IPS DF 4.7 (cell line): Measurements from ENCODE around the gene CPNE2.

Source experiments
- DNase-seq: peaks from one replicate; pipeline ENCODE4 v3.0.0-alpha.2; 2013; ENCODE audit warnings: low spot score; ENCODE audit errors: extremely low read depth

Gene CPNE2

GRCh38 chr16:57144027-57144426 lies 51.6 kb downstream of the CPNE2 start:
- no peak for DNase-seq

GRCh38 chr16:57145046-57146021 lies 53.0 kb downstream of the CPNE2 start:
- no peak for DNase-seq

DNA sequence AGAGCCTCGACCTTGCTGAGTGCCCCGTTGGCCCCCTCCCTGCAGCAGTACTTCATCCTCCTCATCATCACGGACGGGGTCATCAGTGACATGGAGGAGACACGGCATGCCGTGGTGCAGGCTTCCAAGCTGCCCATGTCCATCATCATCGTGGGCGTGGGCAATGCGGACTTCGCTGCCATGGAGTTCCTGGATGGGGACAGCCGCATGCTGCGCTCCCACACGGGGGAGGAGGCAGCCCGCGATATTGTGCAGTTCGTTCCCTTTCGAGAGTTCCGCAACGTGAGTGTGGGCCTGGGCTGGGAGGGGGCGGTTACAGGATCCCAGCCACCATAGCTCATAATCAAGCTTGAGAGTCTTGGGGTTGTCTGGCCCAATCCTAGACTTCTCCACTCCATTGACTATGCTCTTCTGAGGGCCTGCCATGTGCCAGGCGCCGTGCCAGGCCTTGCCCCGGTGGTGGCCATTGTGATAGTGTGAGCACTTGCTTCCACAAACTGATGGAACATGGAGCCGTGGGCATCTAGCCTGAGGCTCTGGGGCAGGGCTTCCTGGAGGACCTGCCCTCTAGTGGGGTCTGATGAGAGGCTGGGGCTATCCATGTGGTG lies 53.8 kb downstream of the CPNE2 start:
- no peak for DNase-seq

GRCh38 chr16:57146735-57147134 lies 54.4 kb downstream of the CPNE2 start:
- DNase-seq, result no peak

DNA sequence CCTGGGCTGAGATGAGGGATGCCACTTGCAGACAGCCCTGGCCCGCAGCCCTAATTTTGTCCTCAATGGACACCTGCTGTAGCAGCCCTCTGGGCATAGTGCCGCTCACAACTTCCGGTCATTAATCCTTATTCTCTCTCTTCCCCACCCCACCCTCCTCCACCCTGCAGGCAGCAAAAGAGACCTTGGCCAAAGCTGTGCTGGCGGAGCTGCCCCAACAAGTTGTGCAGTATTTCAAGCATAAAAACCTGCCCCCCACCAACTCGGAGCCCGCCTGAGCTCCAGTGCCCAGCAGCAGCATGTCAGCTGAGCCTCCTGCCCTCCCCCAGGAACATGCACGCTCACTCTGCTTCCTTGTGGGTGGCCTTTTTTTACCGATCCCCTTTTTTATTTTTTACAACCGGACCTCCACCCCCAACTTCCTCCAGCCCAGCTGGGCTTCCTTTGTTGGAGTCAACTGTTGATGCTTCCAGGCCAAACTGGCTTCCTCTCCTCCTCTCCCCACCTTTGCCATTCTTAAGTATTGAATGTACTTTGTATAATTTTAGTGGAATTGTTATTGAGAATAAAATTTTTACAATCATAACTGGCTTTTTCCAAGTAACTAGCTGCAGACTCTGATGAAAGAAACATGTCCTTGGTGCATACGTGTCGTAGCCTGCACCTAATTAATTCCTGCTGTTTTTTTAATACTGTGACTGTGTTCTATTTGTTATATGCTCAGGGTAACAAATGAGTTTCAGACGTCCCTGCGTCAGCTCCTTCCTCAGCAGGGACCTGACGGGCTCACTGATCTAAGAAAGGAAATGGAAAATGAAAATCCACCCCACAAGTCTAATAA lies 55.2 kb downstream of the CPNE2 start:
- DNase-seq, result no peak

DNA sequence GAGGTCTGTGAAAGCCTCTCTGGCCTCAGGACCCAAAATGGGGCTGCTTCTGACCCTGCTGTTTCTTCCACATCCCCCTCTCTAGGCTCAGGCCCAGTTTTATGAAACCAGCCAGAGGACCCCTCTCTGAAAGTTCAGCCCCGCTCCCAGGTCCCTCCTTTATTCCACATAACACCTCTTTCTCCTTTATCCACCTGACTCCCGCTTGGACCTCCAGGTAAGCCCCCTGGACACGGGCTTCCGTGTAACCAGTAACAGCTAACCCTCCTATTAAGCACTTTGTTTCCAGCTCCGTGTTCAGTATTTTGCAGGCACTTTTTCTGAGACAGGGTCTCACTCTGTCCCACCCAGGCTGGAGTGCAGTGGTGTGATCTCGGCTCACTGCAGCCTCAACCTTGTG lies 56.1 kb downstream of the CPNE2 start:
- no peak for DNase-seq

- DNase-seq, result no peak
Measured at GRCh38 chr16:57149391-57149790, 57.0 kb downstream of the CPNE2 start.

- no peak for DNase-seq
Measured at GRCh38 chr16:57150682-57151330, 58.4 kb downstream of the CPNE2 start.

GRCh38 chr16:57151369-57151768 lies 59.0 kb downstream of the CPNE2 start:
- DNase-seq, result no peak

DNA sequence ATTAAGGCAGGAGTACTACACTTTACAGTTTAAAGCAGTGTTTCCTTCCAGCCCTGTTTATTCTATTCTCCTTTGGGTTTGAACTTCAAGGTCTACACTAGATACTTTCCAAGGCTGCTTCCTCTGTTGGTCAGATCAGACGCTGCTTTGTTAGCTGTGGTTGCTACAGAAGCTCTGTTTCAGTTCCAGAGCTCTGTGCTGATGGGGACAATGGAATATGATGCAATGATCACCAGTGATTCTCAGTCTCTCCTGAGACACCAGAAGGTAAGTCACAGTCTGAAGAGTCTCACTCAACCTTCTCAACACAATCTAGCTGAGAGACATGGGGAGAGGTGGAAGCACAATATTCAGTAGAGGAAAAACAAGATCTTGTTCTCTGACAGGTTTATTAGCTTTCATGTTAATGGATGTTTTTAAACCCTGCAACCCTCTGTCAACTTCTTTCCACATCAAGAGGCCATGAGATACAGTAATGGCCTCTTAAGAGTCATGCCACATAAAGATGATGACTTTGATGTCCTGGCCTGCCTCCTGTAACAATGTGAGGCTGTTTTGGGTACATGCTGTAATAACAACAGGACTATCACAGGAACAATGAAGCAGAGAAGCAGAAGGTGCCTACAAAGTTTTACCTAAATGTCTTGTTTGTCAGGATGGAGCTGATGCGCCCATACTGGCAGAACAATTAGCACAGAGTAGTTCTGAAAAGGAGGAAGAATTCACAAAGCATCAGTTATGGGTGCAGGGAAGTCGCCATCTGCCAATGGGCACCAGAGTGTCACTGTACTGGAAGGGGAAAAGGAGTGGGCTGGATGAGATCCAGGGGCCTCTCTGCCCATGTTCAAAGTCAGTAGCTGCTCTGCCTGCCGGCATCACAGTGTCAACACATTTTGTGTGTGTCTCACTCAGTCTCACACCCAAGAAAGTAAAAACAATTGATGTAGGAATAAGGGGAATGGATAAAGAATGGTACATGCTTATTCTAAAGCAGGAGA lies 60.0 kb downstream of the CPNE2 start:
- DNase-seq, result no peak

DNA sequence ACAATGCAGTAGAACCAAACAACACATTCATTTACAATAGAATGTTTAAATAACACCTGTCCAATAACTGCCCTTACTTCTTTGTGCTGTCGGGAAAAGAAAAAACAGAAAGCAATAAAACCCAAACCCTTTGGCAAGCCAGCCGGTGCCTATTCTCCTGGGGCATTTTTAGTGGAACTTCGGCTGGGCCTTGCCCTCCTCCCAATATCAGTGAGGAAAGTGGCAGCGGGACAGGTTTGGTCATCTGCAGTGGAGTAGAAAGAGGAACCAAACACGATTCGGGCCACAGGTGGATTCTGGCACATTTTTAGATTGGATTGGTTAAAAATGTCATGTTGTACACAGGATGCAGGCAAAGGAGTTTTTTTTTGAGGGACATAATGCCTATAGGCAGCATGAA lies 61.5 kb downstream of the CPNE2 start:
- no peak for DNase-seq

DNA sequence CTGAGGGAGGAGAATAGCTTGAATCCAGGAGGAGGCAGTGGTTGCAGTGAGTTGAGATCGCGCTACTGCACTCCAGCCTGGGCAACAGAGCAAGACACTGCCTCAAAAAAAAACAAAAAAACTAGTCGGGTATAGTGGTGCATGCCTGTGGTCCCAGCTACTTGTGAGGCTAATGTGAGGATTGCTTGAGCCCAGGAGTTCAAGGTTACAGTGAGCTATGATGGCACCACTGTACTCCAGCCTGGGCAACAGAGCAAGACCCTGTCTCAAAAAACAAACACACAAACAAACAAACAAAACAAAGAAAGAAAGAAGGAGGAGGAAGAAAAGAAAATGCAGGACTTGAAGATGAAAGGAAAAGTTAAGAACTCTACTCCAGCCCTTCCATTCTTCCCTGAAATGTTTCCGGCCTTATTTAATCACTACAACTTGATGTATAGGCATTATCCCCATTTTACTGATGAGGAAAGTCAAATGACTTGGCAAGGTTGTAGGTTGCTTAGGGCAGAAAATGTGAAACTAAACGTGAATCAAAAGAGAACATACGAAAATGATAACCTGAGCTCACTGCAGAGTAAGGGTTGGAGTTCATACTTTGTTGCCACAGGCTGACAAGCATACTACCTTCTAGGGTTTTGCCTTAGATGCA lies 63.4 kb downstream of the CPNE2 start:
- DNase-seq, result no peak

DNA sequence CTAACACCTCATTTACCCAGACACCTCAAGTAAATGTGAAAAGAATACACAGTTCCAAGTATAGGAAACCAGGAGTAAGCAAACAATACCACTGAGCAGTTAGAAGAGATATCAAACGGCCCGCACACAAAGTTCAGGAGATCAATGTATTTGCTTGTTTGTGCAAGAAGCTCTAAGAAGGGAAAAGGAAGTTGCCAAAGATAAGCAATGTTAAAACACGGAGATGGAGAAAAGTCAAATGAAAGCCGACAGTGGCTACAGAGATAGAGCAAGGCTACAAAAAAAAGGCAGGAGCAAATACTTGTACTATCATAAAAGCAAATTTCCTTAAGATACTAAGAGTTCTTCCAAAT lies 63.9 kb downstream of the CPNE2 start:
- DNase-seq, result no peak

DNA sequence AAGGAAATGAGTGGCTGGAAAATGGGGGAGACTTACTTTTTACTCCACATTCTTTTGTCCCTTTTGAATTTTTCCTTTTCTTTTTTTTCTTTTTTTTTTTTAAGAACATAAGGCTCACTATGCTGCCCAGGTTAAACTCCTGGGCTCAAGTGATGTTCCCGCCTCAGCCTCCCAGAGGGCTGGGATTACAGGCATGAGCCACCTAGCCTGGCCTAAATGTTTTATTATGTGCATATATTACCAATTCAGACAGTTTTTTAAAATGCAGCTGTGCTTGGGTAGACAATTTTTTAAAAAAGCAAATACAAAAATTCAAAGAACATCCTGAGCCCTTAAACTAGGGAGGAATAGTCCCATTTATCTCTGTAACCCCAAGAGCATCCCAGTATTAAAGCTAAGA lies 65.2 kb downstream of the CPNE2 start:
- no peak for DNase-seq

DNA sequence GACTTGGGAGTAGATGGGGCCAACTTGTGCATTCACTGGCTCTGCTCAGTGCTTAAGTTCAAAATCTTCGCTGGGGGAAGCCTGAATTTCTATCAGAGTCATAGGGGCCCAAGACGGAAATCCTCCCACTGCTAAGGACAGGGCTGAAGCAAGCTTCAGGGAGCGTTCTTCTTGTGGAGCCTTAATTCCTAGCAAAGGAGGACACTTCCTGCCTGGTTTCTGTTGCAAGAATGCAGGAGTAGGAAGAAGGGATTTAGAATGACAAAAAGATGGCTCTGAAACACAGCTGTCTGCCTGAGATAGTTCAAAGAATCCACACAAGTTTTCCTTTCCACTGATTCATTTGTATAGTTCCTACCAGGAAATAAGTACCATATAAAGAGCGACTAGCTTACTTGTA lies 67.1 kb downstream of the CPNE2 start:
- DNase-seq, result no peak

GRCh38 chr16:57163842-57164241 lies 71.5 kb downstream of the CPNE2 start:
- no peak for DNase-seq

DNA sequence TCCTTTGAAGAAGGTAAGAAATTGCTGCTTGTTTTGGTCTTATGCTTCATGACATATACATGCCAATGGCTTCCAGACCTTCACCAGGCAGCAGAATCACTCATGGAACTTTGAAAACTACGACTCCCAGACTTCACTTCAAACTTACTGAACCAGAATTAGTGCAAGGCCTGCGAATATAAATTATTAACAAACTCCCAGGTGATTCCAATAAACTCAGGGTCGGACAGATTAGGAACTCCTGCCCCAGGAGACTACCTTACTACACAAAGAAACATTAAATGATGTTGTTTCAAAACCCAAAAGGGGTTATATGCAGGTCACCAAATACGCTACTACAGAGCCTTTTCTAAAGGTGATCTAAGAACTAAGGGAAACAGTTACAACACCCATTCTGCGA lies 73.1 kb downstream of the CPNE2 start:
- no peak for DNase-seq

- no peak for DNase-seq
Measured at GRCh38 chr16:57165938-57166337, 73.6 kb downstream of the CPNE2 start.

GRCh38 chr16:57166451-57166850 lies 74.1 kb downstream of the CPNE2 start:
- no peak for DNase-seq

DNA sequence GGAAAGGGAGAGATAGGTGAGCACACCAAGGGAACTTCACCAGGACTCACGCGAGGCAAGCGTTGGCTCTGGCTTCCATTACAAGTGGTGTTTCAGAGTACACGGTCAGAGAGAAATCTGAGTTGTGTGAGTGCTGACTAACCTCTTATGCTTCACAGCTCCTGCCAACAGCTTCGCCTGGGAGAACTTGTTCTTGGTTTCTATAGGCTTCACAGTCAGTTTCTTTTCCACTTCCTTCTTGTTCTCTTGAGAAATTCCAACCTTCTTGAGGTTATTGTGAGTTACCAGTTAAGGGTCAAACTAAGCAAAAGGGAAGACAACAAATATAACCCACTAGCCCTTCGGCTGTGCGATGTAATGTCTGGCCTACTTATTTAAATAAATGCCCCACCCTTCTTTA lies 74.6 kb downstream of the CPNE2 start:
- no peak for DNase-seq
